Panc1 (cell line): ENCODE measurements around the gene GPC6. TPM values are rescaled to one million over a fixed set of nuclear protein-coding genes. Genes with fewer than 3 reads are reported as not detected.

Source experiments
- ATAC-seq: fragments of 200-7000 bp; cut with Tn5 transposase; 2 replicates; pipeline ENCODE4 v1.9.1; 2020; ENCODE audit warnings: mild to moderate bottlenecking, moderate library complexity
- BruUV-seq: library from RNA; stranded (reverse); fragments of 400-500 nt; replicated peaks from 2 replicates; lab custom pipeline; 2021; lab: Mats Ljungman, UMichigan
- CTCF ChIA-PET: fragments of 300-600 bp; sonication (Branson Sonifier 250); formaldehyde crosslinking; loops from one replicate; lab custom pipeline; 2022; ENCODE audit warnings: antibody characterized with exemption; lab: Charles Lee
- POLR2A ChIA-PET: fragments of 300-600 bp; sonication (Branson Sonifier 250); formaldehyde crosslinking; loops from one replicate; lab custom pipeline; 2022; ENCODE audit warnings: antibody characterized with exemption; lab: Charles Lee
- DNase-seq: peaks from one replicate; pipeline ENCODE4 v3.0.0-alpha.2; 2010; ENCODE audit warnings: low read depth, low spot score
- H3K27ac ChIP-seq: 2 replicates; pipeline ENCODE4 v1.5.1; 2011; ENCODE audit warnings: mild to moderate bottlenecking, low read length, inconsistent platforms
- H3K27me3 ChIP-seq: fragments of 200-500 bp; sonication (Bioruptor generic); 2 replicates; pipeline ENCODE4 v1.6.0; 2014; ENCODE audit warnings: low read length, inconsistent platforms; ENCODE audit not compliant: control insufficient read depth, insufficient read depth
- H3K36me3 ChIP-seq: fragments of 200-500 bp; sonication (Bioruptor generic); 2 replicates; pipeline ENCODE4 v1.5.1; 2014; ENCODE audit warnings: inconsistent platforms, mild to moderate bottlenecking, low read length, moderate library complexity; ENCODE audit not compliant: control insufficient read depth, insufficient read depth
- H3K4me1 ChIP-seq: 2 replicates; pipeline ENCODE4 v1.5.1; 2011; ENCODE audit warnings: inconsistent platforms, mild to moderate bottlenecking, low read length, moderate library complexity; ENCODE audit not compliant: control insufficient read depth, insufficient read depth
- H3K4me3 ChIP-seq, 2 experiments: 2 replicates each; pipeline ENCODE4 v1.5.1; 2011 to 2012; ENCODE audit warnings: low read depth in 2 of 2, low read length in 2 of 2, mild to moderate bottlenecking in 2 of 2, inconsistent platforms in 1 of 2, moderate library complexity in 1 of 2
- H3K9me3 ChIP-seq: fragments of 200-500 bp; sonication (Bioruptor generic); 2 replicates; pipeline ENCODE4 v1.5.1; 2014; ENCODE audit warnings: low read depth, mild to moderate bottlenecking, inconsistent platforms, low read length, moderate library complexity; ENCODE audit not compliant: control insufficient read depth, insufficient read depth
- POLR2AphosphoS5 ChIP-seq: IDR thresholded peaks from 2 replicates; pipeline ENCODE4 v1.6.1; 2012; ENCODE audit warnings: mild to moderate bottlenecking, low read depth, low read length, moderate library complexity
- SIN3A ChIP-seq: IDR thresholded peaks from 2 replicates; pipeline ENCODE4 v1.6.1; 2012; ENCODE audit warnings: low read depth, mild to moderate bottlenecking, low read length, moderate library complexity, borderline replicate concordance; ENCODE audit not compliant: insufficient read depth
- TCF7L2 ChIP-seq: IDR thresholded peaks from 2 replicates; pipeline ENCODE4 v1.6.1; 2011; ENCODE audit warnings: mild to moderate bottlenecking, low read depth, low read length, inconsistent platforms
- in situ Hi-C: cut with HindIII; loops from 2 replicates; pipeline ENCODE4 v1.10.0; 2016; ENCODE audit warnings: low sequenced_read_pairs, low pct_unique_long_range_greater_than_20kb
- intact Hi-C: fragments of 100-400 bp; cut with micrococcal nuclease; formaldehyde crosslinking; loops from one replicate; pipeline ENCODE4 v1.10.0; 2022; ENCODE audit not compliant: unreplicated experiment
- total RNA-seq: library from RNA; stranded (reverse); gene quantifications from one replicate; pipeline ENCODE4 v1.2.1, GENCODE V29; 2021; ENCODE audit not compliant: unreplicated experiment
- TF ChIP-seq, protein P1 (sequence below): fragments of 450-650 bp; IDR thresholded peaks from 2 replicates; pipeline ENCODE4 v1.5.1; 2017; ENCODE audit warnings: mild to moderate bottlenecking
- TF ChIP-seq, protein P2 (sequence below), 2 experiments: IDR thresholded peaks; 2 replicates each; pipeline ENCODE4 v1.6.1; 2011 to 2012; ENCODE audit warnings: low read depth in 2 of 2, control low read depth in 1 of 2, low read length in 1 of 2, mild to moderate bottlenecking in 1 of 2, moderate library complexity in 1 of 2; ENCODE audit not compliant: insufficient read depth in 1 of 2

GPC6 gene
- total RNA-seq, 1 experiment from 2014 or later: 4.8 TPM

DNA sequence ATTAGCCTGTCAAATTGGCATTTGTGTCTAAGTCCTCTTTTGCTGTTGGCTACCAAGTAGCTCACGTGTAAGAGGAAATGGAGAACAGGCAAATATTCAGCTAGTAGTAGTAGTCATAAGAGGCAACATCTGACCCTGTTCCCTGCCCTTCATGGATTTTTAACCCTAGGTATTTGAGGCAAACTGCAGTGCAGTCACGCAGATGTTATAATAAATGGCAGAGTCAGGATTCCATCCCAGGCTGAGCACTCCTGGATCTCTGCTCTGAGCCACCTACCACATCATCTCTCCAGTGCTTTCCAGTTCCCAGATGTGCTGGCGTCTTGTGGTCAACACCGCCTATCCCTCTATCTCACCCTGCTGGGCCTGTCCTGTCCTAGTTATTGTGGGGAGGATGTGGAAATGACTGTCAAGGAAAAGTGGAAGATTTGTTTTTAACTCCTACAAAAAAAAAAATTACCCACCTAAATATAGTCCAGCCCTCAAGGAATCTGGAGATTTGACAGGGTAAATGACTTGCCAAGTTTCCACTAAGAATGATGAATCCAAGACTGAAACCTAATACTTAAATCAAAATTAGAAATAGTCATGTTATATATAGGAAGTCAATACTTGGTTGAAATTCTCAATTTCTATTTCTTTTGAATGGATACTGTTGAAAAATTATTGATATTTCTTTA lies 322.9 kb downstream of the GPC6 start:
- ChIA-PET CTCF (no interaction called here), POLR2A (no interaction called here)
- TF ChIP-seq SIN3A (no peak), POLR2AphosphoS5 (no peak), TCF7L2 (no peak)
- TF ChIP-seq, protein P1, sequence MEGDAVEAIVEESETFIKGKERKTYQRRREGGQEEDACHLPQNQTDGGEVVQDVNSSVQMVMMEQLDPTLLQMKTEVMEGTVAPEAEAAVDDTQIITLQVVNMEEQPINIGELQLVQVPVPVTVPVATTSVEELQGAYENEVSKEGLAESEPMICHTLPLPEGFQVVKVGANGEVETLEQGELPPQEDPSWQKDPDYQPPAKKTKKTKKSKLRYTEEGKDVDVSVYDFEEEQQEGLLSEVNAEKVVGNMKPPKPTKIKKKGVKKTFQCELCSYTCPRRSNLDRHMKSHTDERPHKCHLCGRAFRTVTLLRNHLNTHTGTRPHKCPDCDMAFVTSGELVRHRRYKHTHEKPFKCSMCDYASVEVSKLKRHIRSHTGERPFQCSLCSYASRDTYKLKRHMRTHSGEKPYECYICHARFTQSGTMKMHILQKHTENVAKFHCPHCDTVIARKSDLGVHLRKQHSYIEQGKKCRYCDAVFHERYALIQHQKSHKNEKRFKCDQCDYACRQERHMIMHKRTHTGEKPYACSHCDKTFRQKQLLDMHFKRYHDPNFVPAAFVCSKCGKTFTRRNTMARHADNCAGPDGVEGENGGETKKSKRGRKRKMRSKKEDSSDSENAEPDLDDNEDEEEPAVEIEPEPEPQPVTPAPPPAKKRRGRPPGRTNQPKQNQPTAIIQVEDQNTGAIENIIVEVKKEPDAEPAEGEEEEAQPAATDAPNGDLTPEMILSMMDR: no peak
- TF ChIP-seq, protein P2, sequence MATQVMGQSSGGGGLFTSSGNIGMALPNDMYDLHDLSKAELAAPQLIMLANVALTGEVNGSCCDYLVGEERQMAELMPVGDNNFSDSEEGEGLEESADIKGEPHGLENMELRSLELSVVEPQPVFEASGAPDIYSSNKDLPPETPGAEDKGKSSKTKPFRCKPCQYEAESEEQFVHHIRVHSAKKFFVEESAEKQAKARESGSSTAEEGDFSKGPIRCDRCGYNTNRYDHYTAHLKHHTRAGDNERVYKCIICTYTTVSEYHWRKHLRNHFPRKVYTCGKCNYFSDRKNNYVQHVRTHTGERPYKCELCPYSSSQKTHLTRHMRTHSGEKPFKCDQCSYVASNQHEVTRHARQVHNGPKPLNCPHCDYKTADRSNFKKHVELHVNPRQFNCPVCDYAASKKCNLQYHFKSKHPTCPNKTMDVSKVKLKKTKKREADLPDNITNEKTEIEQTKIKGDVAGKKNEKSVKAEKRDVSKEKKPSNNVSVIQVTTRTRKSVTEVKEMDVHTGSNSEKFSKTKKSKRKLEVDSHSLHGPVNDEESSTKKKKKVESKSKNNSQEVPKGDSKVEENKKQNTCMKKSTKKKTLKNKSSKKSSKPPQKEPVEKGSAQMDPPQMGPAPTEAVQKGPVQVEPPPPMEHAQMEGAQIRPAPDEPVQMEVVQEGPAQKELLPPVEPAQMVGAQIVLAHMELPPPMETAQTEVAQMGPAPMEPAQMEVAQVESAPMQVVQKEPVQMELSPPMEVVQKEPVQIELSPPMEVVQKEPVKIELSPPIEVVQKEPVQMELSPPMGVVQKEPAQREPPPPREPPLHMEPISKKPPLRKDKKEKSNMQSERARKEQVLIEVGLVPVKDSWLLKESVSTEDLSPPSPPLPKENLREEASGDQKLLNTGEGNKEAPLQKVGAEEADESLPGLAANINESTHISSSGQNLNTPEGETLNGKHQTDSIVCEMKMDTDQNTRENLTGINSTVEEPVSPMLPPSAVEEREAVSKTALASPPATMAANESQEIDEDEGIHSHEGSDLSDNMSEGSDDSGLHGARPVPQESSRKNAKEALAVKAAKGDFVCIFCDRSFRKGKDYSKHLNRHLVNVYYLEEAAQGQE (IDR thresholded peaks at IDR 0.05; ENCODE audit: insufficient read depth in 1 of 2, low read depth in 2 of 2, low read length in 1 of 2): no peak
- DNase-seq (no peak), ATAC-seq (no peak)
- Histone ChIP-seq H3K27ac (no peak overlapping the region), H3K4me3 (no peak overlapping the region), H3K36me3 (no peaks in the 10 kb centered on the region), H3K4me1 (peaks cover 3% of the 10 kb centered on the region; the same call in 1 of the 2 replicates), H3K27me3 (no peaks in the 10 kb centered on the region), H3K9me3 (no peaks in the 10 kb centered on the region)
- BruUV-seq: no TSS peak
- intact Hi-C loops: no loop called here
- in situ Hi-C loops: no loop called here

DNA sequence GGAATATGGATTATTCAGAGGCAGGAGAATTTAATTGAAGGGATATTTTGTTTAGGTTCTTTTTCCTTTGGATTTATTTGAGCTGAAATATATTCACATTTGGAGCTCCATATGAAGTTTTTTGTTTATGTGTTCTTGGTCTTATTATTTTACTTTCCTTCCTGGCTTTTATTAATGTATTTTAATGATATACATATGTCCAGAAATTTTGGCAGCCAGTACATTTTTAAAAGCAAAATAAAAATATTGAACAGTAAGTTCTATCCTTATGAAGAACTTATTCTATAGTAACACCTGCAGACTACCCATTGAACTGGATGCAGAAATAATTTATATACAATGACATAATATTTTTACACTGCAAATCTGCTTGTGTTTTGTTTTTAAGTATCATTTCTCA lies 323.6 kb downstream of the GPC6 start:
- intact Hi-C loops: no loop called here
- H3K36me3 ChIP-seq: no peaks in the 10 kb centered on the region
- DNase-seq (no peak), ATAC-seq (no peak)
- no TSS peak for BruUV-seq
- ChIA-PET POLR2A (no interaction called here), CTCF (no interaction called here)
- no peak overlapping the region for H3K27ac ChIP-seq
- H3K4me3 ChIP-seq: no peak overlapping the region
- H3K9me3 ChIP-seq: no peaks in the 10 kb centered on the region
- H3K27me3 ChIP-seq: no peaks in the 10 kb centered on the region
- in situ Hi-C loops: no loop called here
- peaks cover 3% of the 10 kb centered on the region; the same call in 1 of the 2 replicates for H3K4me1 ChIP-seq
- TF ChIP-seq POLR2AphosphoS5: no peak
- TF ChIP-seq, protein P2 (IDR thresholded peaks at IDR 0.05; ENCODE audit: insufficient read depth in 1 of 2, low read depth in 2 of 2, low read length in 1 of 2): no peak
- no peak for TF ChIP-seq SIN3A
- TF ChIP-seq TCF7L2: no peak
- TF ChIP-seq, protein P1: no peak
